Measurements from ENCODE around the gene CES3.

Gene CES3

GRCh38 chr16:67000384-67001351 is 39.6 kb downstream of the CES3 start:
- peak in 1 of 2 donors; percentile 15 for DNase-seq (ENCODE audit: low read depth in 2 of 2, low spot score in 1 of 2)

GRCh38 chr16:67001726-67002125 is 40.7 kb downstream of the CES3 start:
- no peak for DNase-seq (ENCODE audit: low read depth in 2 of 2, low spot score in 1 of 2)

GRCh38 chr16:67006930-67007658 is 46.0 kb downstream of the CES3 start:
- DNase-seq (ENCODE audit: low read depth in 2 of 2, low spot score in 1 of 2) = no peak

- DNase-seq (ENCODE audit: low read depth in 2 of 2, low spot score in 1 of 2) = no peak
Observed at GRCh38 chr16:67009158-67009557, 48.1 kb downstream of the CES3 start.

GRCh38 chr16:67011274-67011673 is 50.2 kb downstream of the CES3 start:
- no peak for DNase-seq (ENCODE audit: low read depth in 2 of 2, low spot score in 1 of 2)

GRCh38 chr16:67013233-67013822 is 52.3 kb downstream of the CES3 start:
- no peak for DNase-seq (ENCODE audit: low read depth in 2 of 2, low spot score in 1 of 2)

GRCh38 chr16:67013823-67014633 is 53.0 kb downstream of the CES3 start:
- DNase-seq (ENCODE audit: low read depth in 2 of 2, low spot score in 1 of 2) = peak; percentile 34 to 36

GRCh38 chr16:67014634-67015312 is 53.7 kb downstream of the CES3 start:
- no peak for DNase-seq (ENCODE audit: low read depth in 2 of 2, low spot score in 1 of 2)

GRCh38 chr16:67015313-67015731 is 54.3 kb downstream of the CES3 start:
- no peak for DNase-seq (ENCODE audit: low read depth in 2 of 2, low spot score in 1 of 2)

GRCh38 chr16:67016143-67016542 is 55.1 kb downstream of the CES3 start:
- no peak for DNase-seq (ENCODE audit: low read depth in 2 of 2, low spot score in 1 of 2)

GRCh38 chr16:67016681-67017420 is 55.8 kb downstream of the CES3 start:
- DNase-seq (ENCODE audit: low read depth in 2 of 2, low spot score in 1 of 2) = no peak

GRCh38 chr16:67017421-67017750 is 56.3 kb downstream of the CES3 start:
- DNase-seq (ENCODE audit: low read depth in 2 of 2, low spot score in 1 of 2) = no peak

- DNase-seq (ENCODE audit: low read depth in 2 of 2, low spot score in 1 of 2) = peak; percentile 62 to 75
Observed at GRCh38 chr16:67017810-67018488, 56.9 kb downstream of the CES3 start.

GRCh38 chr16:67019171-67019570 is 58.1 kb downstream of the CES3 start:
- no peak for DNase-seq (ENCODE audit: low read depth in 2 of 2, low spot score in 1 of 2)

GRCh38 chr16:67021321-67021720 is 60.3 kb downstream of the CES3 start:
- no peak for DNase-seq (ENCODE audit: low read depth in 2 of 2, low spot score in 1 of 2)

GRCh38 chr16:67022531-67023214 is 61.6 kb downstream of the CES3 start:
- DNase-seq (ENCODE audit: low read depth in 2 of 2, low spot score in 1 of 2) = no peak

- no peak for DNase-seq (ENCODE audit: low read depth in 2 of 2, low spot score in 1 of 2)
Observed at GRCh38 chr16:67023689-67024088, 62.6 kb downstream of the CES3 start.
